COR-L47 (cell line): ENCODE measurements around the gene WNT1.

Experiments
- DNase-seq: peaks from one replicate; lab custom pipeline; 2025; lab: John Stamatoyannopoulos, UW

WNT1 gene

GRCh38 chr12:48980953-48981756 lies 3.0 kb downstream of the WNT1 start:
- no peak for DNase-seq

DNA sequence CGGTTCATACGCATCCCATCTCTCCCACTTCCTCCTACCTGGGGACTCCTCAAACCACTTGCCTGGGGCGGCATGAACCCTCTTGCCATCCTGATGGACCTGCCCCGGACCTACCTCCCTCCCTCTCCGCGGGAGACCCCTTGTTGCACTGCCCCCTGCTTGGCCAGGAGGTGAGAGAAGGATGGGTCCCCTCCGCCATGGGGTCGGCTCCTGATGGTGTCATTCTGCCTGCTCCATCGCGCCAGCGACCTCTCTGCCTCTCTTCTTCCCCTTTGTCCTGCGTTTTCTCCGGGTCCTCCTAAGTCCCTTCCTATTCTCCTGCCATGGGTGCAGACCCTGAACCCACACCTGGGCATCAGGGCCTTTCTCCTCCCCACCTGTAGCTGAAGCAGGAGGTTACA lies 3.6 kb downstream of the WNT1 start:
- DNase-seq = no peak

DNA sequence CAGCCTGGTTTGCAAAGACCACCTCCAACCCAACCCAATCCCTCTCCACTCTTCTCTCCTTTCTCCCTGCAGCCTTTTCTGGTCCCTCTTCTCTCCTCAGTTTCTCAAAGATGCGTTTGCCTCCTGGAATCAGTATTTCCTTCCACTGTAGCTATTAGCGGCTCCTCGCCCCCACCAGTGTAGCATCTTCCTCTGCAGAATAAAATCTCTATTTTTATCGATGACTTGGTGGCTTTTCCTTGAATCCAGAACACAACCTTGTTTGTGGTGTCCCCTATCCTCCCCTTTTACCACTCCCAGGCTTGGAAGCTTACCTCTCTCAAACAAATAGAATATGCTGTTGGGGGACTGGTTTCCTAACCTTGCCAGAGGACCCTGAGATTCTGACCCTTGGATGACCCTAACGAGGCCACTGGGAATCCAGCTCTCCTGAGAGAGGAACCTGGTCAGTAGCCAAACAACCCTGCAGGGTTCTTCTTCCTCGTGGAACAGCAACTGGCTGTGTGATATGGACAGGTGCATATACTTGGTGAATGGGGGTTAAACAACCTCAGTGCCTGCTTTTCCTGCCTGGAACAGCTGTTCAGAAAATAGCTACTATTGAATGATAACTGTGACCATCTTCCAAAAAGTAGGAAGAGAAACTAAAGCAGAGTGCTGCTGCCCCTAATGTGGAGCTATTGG lies 4.4 kb downstream of the WNT1 start:
- no peak for DNase-seq

GRCh38 chr12:48985475-48985897 lies 7.4 kb downstream of the WNT1 start:
- peak; percentile 47 for DNase-seq

DNA sequence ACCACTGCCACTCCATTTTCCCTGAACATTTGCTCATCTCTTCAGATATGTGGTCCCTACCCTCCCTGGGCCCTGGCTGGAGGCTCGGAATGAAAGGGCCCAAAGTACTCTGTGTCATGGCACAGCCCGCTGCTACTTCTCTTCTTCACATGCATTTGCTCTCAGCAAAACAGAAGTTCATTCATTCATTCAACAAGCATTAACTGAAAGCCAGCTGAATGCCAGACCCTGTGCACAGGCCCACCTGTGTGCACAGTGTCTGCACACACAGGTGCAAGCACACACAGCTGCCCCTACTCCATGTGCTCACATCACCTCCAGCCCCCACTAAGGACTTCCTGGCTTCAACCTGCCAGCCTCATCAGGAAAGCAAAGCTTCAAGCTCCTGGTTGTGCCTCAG lies 7.8 kb downstream of the WNT1 start:
- DNase-seq = no peak

DNA sequence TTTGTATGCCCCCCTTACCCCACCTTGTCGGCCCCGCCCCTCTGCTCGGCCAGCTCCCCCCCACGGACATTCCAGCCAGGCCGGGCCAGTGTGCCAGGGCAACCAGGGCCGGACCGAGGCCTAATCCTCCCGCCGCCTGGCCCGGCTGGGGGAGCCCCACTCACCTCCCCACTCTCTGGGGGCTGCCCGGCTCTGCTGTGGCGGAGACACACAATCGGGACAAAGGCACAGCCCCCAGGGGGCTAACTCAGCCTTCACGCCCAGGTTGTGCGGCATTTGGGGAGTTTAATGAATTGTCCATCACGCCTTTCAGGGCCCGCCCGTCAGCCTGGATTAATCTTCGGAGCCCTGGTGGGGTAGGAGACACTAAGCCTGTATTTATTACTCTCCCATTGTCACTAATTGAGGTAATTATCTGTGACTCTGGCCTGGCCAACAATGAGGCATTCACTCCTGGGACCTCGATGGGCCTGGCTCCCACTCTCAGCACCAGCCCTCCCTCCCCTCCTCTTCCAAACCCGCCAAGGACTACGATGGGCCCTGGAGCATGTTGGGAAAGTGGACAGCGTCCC lies 8.7 kb downstream of the WNT1 start:
- peak; percentile 83 for DNase-seq

DNA sequence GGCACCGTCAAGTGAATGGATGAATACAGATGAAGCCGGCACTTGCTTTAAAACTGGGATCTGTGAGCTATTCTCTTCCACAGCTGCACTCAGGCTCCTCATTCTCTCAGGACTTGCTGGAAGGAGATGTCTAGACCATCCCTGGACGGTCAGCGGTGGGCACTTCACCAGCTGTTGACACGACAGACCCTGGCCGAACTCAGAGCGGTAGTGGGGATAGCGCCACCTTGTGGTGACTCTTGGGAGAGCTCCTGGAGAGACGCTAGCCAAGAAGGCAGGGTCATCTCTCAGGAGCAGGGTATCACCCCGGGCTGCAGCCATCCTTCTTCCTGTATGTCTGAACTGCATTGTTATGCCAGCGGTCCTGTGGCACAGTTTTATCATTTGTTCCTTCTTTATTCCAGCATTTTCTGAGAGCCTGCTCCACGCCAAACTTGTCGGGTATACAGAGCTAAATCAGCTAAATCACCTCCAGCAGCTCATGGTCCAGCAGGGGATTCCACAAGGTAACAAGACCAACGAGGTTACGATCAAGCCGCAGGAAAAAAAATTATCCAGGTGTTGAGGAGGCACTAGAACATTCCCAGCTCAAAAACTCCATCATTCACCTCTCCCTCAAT lies 10.0 kb downstream of the WNT1 start:
- no peak for DNase-seq

GRCh38 chr12:48990552-48990951 lies 12.4 kb downstream of the WNT1 start:
- DNase-seq = no peak

DNA sequence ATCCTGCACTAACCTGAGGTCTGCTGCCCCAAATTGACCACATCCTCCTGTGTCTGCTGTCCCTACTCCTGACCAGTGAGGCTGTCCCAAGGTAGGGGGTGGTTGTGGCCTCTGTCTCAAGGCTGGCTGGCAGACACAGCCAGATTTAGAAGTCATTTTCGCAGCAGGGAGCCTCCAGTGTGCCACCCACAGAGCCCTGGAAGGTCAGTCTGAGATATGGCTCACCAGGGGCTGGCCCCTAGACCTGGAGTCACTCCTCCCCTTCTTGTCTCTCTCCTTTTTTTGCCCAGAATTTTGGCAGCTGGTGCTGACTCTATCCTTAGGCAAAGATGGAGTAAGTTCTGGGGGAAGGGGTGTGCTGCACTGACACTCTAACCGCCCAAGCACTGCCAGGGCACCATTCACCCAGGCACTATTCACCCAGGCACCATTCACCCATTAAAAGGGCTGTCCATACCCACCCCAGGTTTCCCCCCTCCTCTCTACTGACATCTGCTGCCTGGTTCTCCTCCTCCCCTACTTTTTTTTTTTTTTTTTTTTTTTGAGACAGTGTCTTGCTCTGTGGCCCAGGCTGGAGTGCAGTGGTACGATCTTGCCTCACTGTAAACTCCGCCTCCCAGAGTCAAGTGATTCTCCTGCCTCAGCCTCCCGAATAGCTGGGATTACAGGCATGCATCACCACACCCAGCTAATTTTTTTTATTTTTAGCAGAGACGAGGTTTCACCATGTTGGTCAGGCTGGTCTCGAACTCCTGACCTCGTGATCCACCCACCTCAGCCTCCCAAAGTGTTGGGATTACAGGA lies 13.3 kb downstream of the WNT1 start:
- no peak for DNase-seq

DNA sequence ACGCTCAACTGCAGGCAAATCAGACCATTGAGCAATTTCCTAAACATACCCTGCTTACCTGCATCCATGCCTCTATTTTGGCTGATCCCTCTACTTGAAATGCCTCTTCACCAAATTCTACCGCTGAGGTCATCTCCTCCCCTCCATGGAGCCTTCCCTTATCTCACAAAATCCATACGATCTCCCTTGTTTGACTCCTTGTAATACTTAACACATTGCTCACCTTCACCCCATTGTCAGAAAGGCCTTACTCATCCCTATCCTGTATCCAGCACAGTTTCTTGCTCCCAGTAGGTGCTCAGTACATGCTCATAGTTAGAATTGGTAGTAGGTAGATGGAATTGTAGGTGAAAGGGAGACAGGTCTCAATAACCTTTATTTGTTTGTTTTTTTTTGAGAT lies 15.7 kb downstream of the WNT1 start:
- no peak for DNase-seq

DNA sequence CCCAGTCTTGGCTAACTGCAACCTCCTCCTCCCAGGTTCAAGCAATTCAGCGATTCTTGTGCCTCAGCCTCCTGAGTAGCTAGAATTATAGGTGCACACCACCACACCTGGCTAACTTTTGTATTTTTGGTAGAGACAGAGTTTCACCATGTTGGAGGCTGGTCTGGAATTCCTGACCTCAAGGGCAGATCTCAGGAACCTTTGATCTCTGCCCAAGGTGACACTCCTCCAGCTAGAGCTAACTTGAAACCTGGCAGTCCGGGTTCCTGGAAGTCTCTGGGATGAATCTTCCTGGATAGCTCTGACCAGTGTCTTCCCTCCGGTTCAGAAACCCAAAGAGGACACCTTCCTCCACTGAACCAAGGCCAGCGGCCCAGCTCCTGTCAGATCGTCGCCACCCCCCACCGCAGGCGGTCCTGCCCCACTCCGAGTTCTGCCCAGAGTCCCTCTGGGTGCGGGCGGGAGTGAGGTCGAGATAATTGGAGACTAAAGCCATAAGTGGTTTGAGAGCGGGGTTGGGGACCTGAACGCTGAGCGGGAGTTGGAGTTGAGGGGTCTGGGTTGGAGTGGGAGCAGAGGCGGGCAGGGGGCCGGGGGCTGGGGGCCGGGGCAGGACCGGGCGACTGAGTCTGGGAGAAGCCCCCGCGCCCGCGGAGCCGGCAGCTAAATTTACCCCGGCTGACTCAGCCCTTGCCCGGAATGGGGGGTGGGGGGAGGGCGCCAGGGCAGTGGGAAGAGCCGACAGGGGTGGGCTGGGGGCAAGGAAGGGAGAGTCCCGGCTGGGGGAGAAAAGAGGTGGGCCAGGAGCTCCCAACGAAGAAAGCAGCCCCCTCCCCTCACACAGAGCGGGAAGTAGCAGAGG lies 16.3 kb downstream of the WNT1 start:
- DNase-seq = no peak

DNA sequence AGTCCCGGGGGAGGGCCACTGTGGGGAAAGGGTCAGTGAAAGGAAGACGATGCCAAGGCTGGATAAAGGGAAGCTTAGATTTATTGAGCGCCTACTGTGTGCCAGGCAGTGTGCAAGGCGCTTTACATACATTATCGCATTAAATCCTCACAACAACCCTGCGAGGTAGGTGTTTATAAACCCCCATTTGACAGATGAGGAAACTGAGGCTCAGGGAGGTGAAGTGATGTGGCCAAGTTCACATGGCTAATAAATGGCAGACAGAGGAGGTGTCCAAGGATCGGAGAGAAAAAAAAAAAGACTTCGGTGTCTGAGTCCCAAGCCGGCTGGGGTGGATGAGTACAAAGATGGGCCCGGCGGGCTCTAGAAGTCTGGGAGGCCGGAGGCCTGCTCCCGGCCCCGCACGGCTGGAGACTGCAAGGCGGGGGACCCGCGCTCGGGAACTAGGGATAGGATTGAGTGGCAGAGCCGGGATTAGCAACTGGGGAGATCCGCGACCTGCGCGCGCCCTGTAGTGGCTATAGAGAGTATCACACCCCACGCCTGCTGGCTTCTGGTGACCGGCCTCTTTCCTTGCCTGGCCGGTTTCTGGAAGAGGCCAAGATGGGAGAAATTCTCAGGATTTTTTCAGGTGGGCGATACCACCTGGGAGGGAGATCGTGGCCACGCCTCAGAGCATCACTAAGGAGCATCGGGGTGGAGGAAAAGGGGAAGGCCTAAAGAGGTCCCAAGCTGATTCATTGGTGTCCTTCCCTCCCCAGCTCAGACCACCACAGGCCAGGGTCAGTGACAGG lies 17.2 kb downstream of the WNT1 start:
- DNase-seq = peak; percentile 82

- peak; percentile 66 for DNase-seq
These were observed 18.9 kb downstream of the WNT1 start for GRCh38 chr12:48996794-48997718.

DNA sequence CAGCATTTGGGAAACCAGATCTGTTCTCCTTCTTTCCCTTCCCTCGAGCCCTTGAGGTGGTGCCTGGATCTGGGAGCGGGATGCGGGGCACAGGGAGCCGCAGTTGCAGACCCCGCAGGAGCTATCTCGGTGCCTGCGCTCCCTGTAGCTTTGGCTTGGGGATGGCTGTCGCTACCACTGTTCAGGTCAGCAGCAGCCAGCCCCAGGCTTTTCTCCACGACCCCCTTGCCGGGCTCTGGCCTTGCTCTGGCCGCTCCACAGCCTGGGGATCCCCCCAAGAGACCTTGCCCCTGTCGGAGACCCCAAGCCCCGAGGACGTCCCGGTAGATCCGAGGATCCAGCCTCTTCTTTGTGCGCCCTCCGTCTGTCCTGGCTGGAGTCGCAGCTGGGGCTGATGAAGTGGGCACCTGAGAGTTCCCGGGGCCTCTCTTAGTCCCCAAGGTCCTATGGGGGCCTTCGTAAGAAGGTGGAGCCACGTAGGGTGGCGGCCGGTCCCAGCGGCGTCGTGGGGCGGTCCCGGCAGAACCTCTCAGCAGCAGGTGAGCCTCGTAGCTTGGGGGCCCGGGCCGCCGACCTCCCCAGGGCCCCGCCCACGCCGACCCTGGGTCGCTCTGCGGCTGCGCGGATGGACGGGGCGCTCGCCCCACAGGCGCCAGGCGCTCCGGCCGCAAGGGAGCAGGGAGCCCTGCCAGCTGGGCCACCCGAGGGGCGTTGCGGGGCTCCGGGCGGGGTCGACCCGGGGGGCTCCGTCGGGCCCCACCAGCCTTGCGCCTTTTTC lies 19.8 kb downstream of the WNT1 start:
- no peak for DNase-seq

- DNase-seq = no peak
These were observed 20.6 kb downstream of the WNT1 start for GRCh38 chr12:48998497-48999353.

GRCh38 chr12:48999371-49000131 lies 21.4 kb downstream of the WNT1 start, which contains the start of gene DDN:
TSS of gene DDN (minus strand) at chr12:48999375. CDS start at chr12:48999287, 88 bp downstream.
- DNase-seq = peak; percentile 59
